ENCODE data around the gene MARK2. TPM values are rescaled to one million over a fixed set of nuclear protein-coding genes. Genes with fewer than 3 reads are reported as not detected.
A peak's percentile ranks its signal among the peaks of the same experiment; 100 is the strongest.

The MARK2 gene
- total RNA-seq, 2 donors from 2014 or later = 29.0 to 30.0 TPM

GRCh38 chr11:63813563-63814382 lies 25.1 kb upstream of the MARK2 start:
- ATAC-seq (replicated peaks in 1 of 2) = peak; percentile 48 to 56

GRCh38 chr11:63814383-63814736 lies 24.6 kb upstream of the MARK2 start:
- H3K27ac Mint-ChIP-seq = no peak overlapping the region

More at GRCh38 chr11:63813563-63814382, 25.1 kb upstream of the MARK2 start:
- Mint-ChIP-seq H3K9me3 (no peaks in the 10 kb centered on the region), H3K4me1 (ENCODE audit: low read depth) (peaks cover 36% of the 10 kb centered on the region), H3K27me3 (ENCODE audit: low read depth) (peaks cover 10% of the 10 kb centered on the region), H3K27ac (peak overlapping the region; percentile 38), H3K4me3 (peak overlapping the region; percentile 83), H3K36me3 (ENCODE audit: insufficient read depth in 2 of 2) (peaks cover 0 to 11% of the 10 kb centered on the region in 2 donors)
- peak; percentile 51 to 60 for DNase-seq

GRCh38 chr11:63816166-63816565 lies 22.7 kb upstream of the MARK2 start:
- Mint-ChIP-seq H3K27me3 (ENCODE audit: low read depth) (peaks cover 10% of the 10 kb centered on the region), H3K9me3 (no peaks in the 10 kb centered on the region), H3K4me1 (ENCODE audit: low read depth) (peaks cover 36% of the 10 kb centered on the region), H3K36me3 (ENCODE audit: insufficient read depth in 2 of 2) (peaks cover 3 to 18% of the 10 kb centered on the region in 2 donors), H3K27ac (no peak overlapping the region), H3K4me3 (no peak overlapping the region)
- ATAC-seq (replicated peaks in 1 of 2) (no peak), DNase-seq (no peak)

More at GRCh38 chr11:63814383-63814736, 24.6 kb upstream of the MARK2 start:
- Mint-ChIP-seq H3K9me3 (no peaks in the 10 kb centered on the region), H3K4me1 (ENCODE audit: low read depth) (peaks cover 36% of the 10 kb centered on the region), H3K4me3 (peak overlapping the region; percentile 83), H3K36me3 (ENCODE audit: insufficient read depth in 2 of 2) (peaks cover 0 to 11% of the 10 kb centered on the region in 2 donors), H3K27me3 (ENCODE audit: low read depth) (peaks cover 10% of the 10 kb centered on the region)
- no peak for DNase-seq
- no peak for ATAC-seq (replicated peaks in 1 of 2)

GRCh38 chr11:63816732-63817131 lies 22.2 kb upstream of the MARK2 start:
- H3K27me3 Mint-ChIP-seq (ENCODE audit: low read depth) = peaks cover 10% of the 10 kb centered on the region
- H3K4me1 Mint-ChIP-seq (ENCODE audit: low read depth) = peaks cover 36% of the 10 kb centered on the region
- H3K4me3 Mint-ChIP-seq = no peak overlapping the region
- DNase-seq (no peak), ATAC-seq (replicated peaks in 1 of 2) (no peak)
- no peaks in the 10 kb centered on the region for H3K9me3 Mint-ChIP-seq
- peaks cover 3 to 18% of the 10 kb centered on the region in 2 donors for H3K36me3 Mint-ChIP-seq (ENCODE audit: insufficient read depth in 2 of 2)
- no peak overlapping the region for H3K27ac Mint-ChIP-seq

- peaks cover 3 to 23% of the 10 kb centered on the region in 2 donors for H3K36me3 Mint-ChIP-seq (ENCODE audit: insufficient read depth in 2 of 2)
- ATAC-seq (replicated peaks in 1 of 2) (no peak), DNase-seq (no peak)
- no peaks in the 10 kb centered on the region for H3K27me3 Mint-ChIP-seq (ENCODE audit: low read depth)
- no peaks in the 10 kb centered on the region for H3K9me3 Mint-ChIP-seq
- no peak overlapping the region for H3K27ac Mint-ChIP-seq
- H3K4me3 Mint-ChIP-seq = no peak overlapping the region
- H3K4me1 Mint-ChIP-seq (ENCODE audit: low read depth) = peaks cover 24% of the 10 kb centered on the region
Observed at GRCh38 chr11:63817758-63818498, 21.0 kb upstream of the MARK2 start.

GRCh38 chr11:63818609-63819008 lies 20.3 kb upstream of the MARK2 start:
- H3K36me3 Mint-ChIP-seq (ENCODE audit: insufficient read depth in 2 of 2) = peaks cover 3 to 28% of the 10 kb centered on the region in 2 donors
- H3K27ac Mint-ChIP-seq = no peak overlapping the region
- H3K9me3 Mint-ChIP-seq = no peaks in the 10 kb centered on the region
- H3K27me3 Mint-ChIP-seq (ENCODE audit: low read depth) = no peaks in the 10 kb centered on the region
- H3K4me3 Mint-ChIP-seq = no peak overlapping the region
- H3K4me1 Mint-ChIP-seq (ENCODE audit: low read depth) = peaks cover 24% of the 10 kb centered on the region
- ATAC-seq (replicated peaks in 1 of 2) = no peak
- no peak for DNase-seq

GRCh38 chr11:63821411-63821810 lies 17.5 kb upstream of the MARK2 start:
- DNase-seq = no peak
- Mint-ChIP-seq H3K4me1 (ENCODE audit: low read depth) (peaks cover under 1% of the 10 kb centered on the region), H3K4me3 (no peak overlapping the region), H3K27me3 (ENCODE audit: low read depth) (no peaks in the 10 kb centered on the region), H3K36me3 (ENCODE audit: insufficient read depth in 2 of 2) (peaks cover 6 to 28% of the 10 kb centered on the region in 2 donors), H3K27ac (no peak overlapping the region), H3K9me3 (no peaks in the 10 kb centered on the region)
- no peak for ATAC-seq (replicated peaks in 1 of 2)

GRCh38 chr11:63826471-63827190 lies 12.3 kb upstream of the MARK2 start:
- Mint-ChIP-seq H3K4me1 (ENCODE audit: low read depth) (no peaks in the 10 kb centered on the region), H3K4me3 (no peak overlapping the region), H3K36me3 (ENCODE audit: insufficient read depth in 2 of 2) (peaks cover 4 to 20% of the 10 kb centered on the region in 2 donors), H3K27me3 (ENCODE audit: low read depth) (no peaks in the 10 kb centered on the region), H3K9me3 (no peaks in the 10 kb centered on the region), H3K27ac (no peak overlapping the region)
- no peak for ATAC-seq (replicated peaks in 1 of 2)
- DNase-seq = no peak

GRCh38 chr11:63829823-63830489 lies 9.0 kb upstream of the MARK2 start:
- DNase-seq (no peak), ATAC-seq (replicated peaks in 1 of 2) (peak; percentile 61 to 64)
- no peak overlapping the region for H3K27ac Mint-ChIP-seq
- peaks cover 0 to 2% of the 10 kb centered on the region in 2 donors for H3K36me3 Mint-ChIP-seq (ENCODE audit: insufficient read depth in 2 of 2)
- H3K27me3 Mint-ChIP-seq (ENCODE audit: low read depth) = no peaks in the 10 kb centered on the region
- H3K4me3 Mint-ChIP-seq = no peak overlapping the region
- H3K4me1 Mint-ChIP-seq (ENCODE audit: low read depth) = no peaks in the 10 kb centered on the region
- H3K9me3 Mint-ChIP-seq = no peaks in the 10 kb centered on the region

- Mint-ChIP-seq H3K36me3 (ENCODE audit: insufficient read depth in 2 of 2) (no peaks in the 10 kb centered on the region), H3K4me1 (ENCODE audit: low read depth) (peaks cover 6% of the 10 kb centered on the region), H3K27ac (no peak overlapping the region), H3K9me3 (no peaks in the 10 kb centered on the region), H3K4me3 (no peak overlapping the region), H3K27me3 (ENCODE audit: low read depth) (no peaks in the 10 kb centered on the region)
- DNase-seq (no peak), ATAC-seq (replicated peaks in 1 of 2) (no peak)
Observed at GRCh38 chr11:63831326-63831725, 7.6 kb upstream of the MARK2 start.

- DNase-seq (no peak), ATAC-seq (replicated peaks in 1 of 2) (no peak)
- Mint-ChIP-seq H3K4me3 (no peak overlapping the region), H3K27me3 (ENCODE audit: low read depth) (no peaks in the 10 kb centered on the region), H3K4me1 (ENCODE audit: low read depth) (peaks cover 11% of the 10 kb centered on the region), H3K36me3 (ENCODE audit: insufficient read depth in 2 of 2) (no peaks in the 10 kb centered on the region), H3K9me3 (no peaks in the 10 kb centered on the region), H3K27ac (no peak overlapping the region)
Observed at GRCh38 chr11:63832336-63832735, 6.6 kb upstream of the MARK2 start.

- Mint-ChIP-seq H3K9me3 (no peaks in the 10 kb centered on the region), H3K4me1 (ENCODE audit: low read depth) (peaks cover 18% of the 10 kb centered on the region), H3K36me3 (ENCODE audit: insufficient read depth in 2 of 2) (no peaks in the 10 kb centered on the region), H3K4me3 (no peak overlapping the region), H3K27me3 (ENCODE audit: low read depth) (no peaks in the 10 kb centered on the region), H3K27ac (no peak overlapping the region)
- no peak for DNase-seq
- no peak for ATAC-seq (replicated peaks in 1 of 2)
Observed at GRCh38 chr11:63833048-63833447, 5.9 kb upstream of the MARK2 start.

Data from activated T-cell treated with anti-CD3 and anti-CD28 coated beads, Interleukin-2, amount 50 U/mL, for 72 hours (primary cell).